ENCODE measurements around the gene DLX5.
"Not testable (repeated sequence)": the region's sequence is repeated elsewhere in the genome, so short reads cannot be mapped to it uniquely, and the experiment has no call there.

GRCh38 chr7:97034213-97034852 is 9.7 kb upstream of the DLX5 start:
- TF ChIP-seq MXI1 (IDR thresholded peaks at IDR 0.05; ENCODE audit: borderline replicate concordance, low read depth, low read length); MAFK (IDR thresholded peaks at IDR 0.05; ENCODE audit: low read depth, low read length); CTCF (conservative IDR thresholded peaks at IDR 0.05; ENCODE audit: low read depth, low read length); ELK1 (IDR thresholded peaks at IDR 0.05; ENCODE audit: borderline replicate concordance, low read depth, low read length): not testable (repeated sequence)

All from IMR-90 (cell line).